Stomach (tissue), 9 donors: ENCODE results near the gene RAD9A. TPM values are rescaled to one million over a fixed set of nuclear protein-coding genes. Genes with fewer than 3 reads are reported as not detected.
A peak's percentile ranks its signal among the peaks of the same experiment; 100 is the strongest.

Source experiments
- DNase-seq, 2 donors: peaks; one replicate each; pipeline versions ENCODE4 v3.0.0 to v3.0.0-alpha.2; 2013 to 2019
- H3K27ac ChIP-seq, 5 donors: fragments of 200-600 bp in 4 of 5; sonication (generic) in 4 of 5; one replicate each; pipeline ENCODE4 v1.5.1; 2013 to 2019; ENCODE audit warnings: mild to moderate bottlenecking in 1 of 5, moderate library complexity in 1 of 5
- H3K27me3 ChIP-seq, 3 donors: fragments of 200-600 bp; sonication (generic); one replicate each; pipeline ENCODE4 v1.5.1; 2017 to 2019; ENCODE audit warnings: mixed run types in 1 of 3
- H3K36me3 ChIP-seq, 4 donors: fragments of 200-600 bp; sonication (generic); 1 replicate in 3 of 4; 2 replicates in 1 of 4; pipeline ENCODE4 v1.5.1; 2016 to 2019
- H3K4me1 ChIP-seq, 4 donors: fragments of 200-600 bp; sonication (generic); one replicate each; pipeline ENCODE4 v1.5.1; 2016 to 2019
- H3K4me3 ChIP-seq, 4 donors: fragments of 200-600 bp; sonication (generic) in 3 of 4; one replicate each; pipeline ENCODE4 v1.5.1; 2016 to 2019; ENCODE audit warnings: mild to moderate bottlenecking in 1 of 4
- H3K9me3 ChIP-seq, 4 donors: fragments of 200-600 bp; sonication (generic); one replicate each; pipeline ENCODE4 v1.5.1; 2016 to 2019
- CTCF ChIP-seq, 7 experiments: fragments of 450-650 bp in 4 of 7; fragments of 200-600 bp in 3 of 7; sonication (generic) in 3 of 7; IDR thresholded peaks; one replicate each; pipeline ENCODE4 v1.5.1; 2016 to 2019; ENCODE audit warnings: antibody characterized with exemption in 7 of 7, control low read depth in 2 of 7, mild to moderate bottlenecking in 1 of 7
- EP300 ChIP-seq: sonication (generic); formaldehyde crosslinking; IDR thresholded peaks from one replicate; pipeline ENCODE4 v1.6.1; 2017; ENCODE audit warnings: antibody characterized with exemption
- POLR2A ChIP-seq, 4 donors: fragments of 450-650 bp; IDR thresholded peaks; one replicate each; pipeline ENCODE4 v1.6.1; 2016; ENCODE audit warnings: antibody characterized with exemption in 4 of 4, control low read depth in 2 of 4, mild to moderate bottlenecking in 1 of 4, moderate library complexity in 1 of 4
- POLR2AphosphoS5 ChIP-seq, 3 donors: sonication (generic); formaldehyde crosslinking; IDR thresholded peaks; one replicate each; pipeline ENCODE4 v1.6.1; 2016; ENCODE audit warnings: antibody characterized with exemption in 3 of 3
- WGBS, 5 donors: extraction: QIAGEN DNeasy Blood & Tissue Kit in 3 of 5; methylation state at CpG; one replicate each; pipeline versions ENCODE4 v1.1.5 to v1.1.7; 2013 to 2018; 5-methylcytosine and 5-hydroxymethylcytosine counted together
- intact Hi-C: fragments of 100-400 bp; cut with DNase I; formaldehyde crosslinking; loops from one replicate; pipeline ENCODE4 v1.15.1; 2023; ENCODE audit warnings: low total_unique reads
- polyA plus RNA-seq, 3 donors: library from polyadenylated mRNA; stranded (reverse); fragments of 200-250 nt; gene quantifications; one replicate each; pipeline ENCODE4 v1.2.3, GENCODE V29; 2013
- total RNA-seq, 5 donors: library from RNA; depleted of rRNA; stranded (reverse); fragments of >200 nt; gene quantifications; one replicate each; pipeline versions ENCODE4 v1.1.0 to v1.2.3, GENCODE V29; 2014 to 2016
- donor health status: healthy with polysubstance abuse.
- donor health status: Bipolar disorder and iron deficiency.
- donor health status: healthy.

The RAD9A gene
- total and polyA plus RNA-seq, 8 donors = 7.0 to 88.9 (median 28.7) TPM

- Histone ChIP-seq H3K4me1 (peaks cover 30 to 77% (median 66%) of the 10 kb centered on the region in 4 donors), H3K9me3 (no peaks in the 10 kb centered on the region), H3K27me3 (no peaks in the 10 kb centered on the region), H3K27ac (peak overlapping the region in 4 of 5 donors; percentile 45 to 96 (median 78)), H3K4me3 (peak overlapping the region; percentile 23 to 45 (median 34)), H3K36me3 (peaks cover 26 to 89% (median 86%) of the 10 kb centered on the region in 4 donors)
- peak; percentile 40 to 54 for DNase-seq
- TF ChIP-seq EP300 = no peak
- TF ChIP-seq POLR2AphosphoS5 (IDR thresholded peaks at IDR 0.05) = no peak
- no peak for TF ChIP-seq POLR2A (IDR thresholded peaks at IDR 0.05)
- no peak for TF ChIP-seq CTCF (IDR thresholded peaks at IDR 0.05)
- intact Hi-C loops = loop anchor here (10.0 kb wide), 1 partner anchor 66 kb away; the partner anchor contains the start of genes CDK2AP2 and PITPNM1
- 72 to 91% (median 76%) methylated on average over 15 to 41 of the region's 41 CpGs for WGBS, 5 donors
Measured at GRCh38 chr11:67438158-67438902, 46.5 kb downstream of the RAD9A start.

- intact Hi-C loops = loop anchor here (10.0 kb wide), 1 partner anchor 65 kb away; the partner anchor contains the start of genes CDK2AP2 and PITPNM1
- peak overlapping the region in 1 of 4 donors; percentile 45 for H3K4me3 ChIP-seq
- H3K27ac ChIP-seq = peak overlapping the region; percentile 8 to 96 (median 73)
- H3K9me3 ChIP-seq = no peaks in the 10 kb centered on the region
- peak; percentile 32 to 65 for DNase-seq
- no peaks in the 10 kb centered on the region for H3K27me3 ChIP-seq
- 47 to 63% (median 53%) methylated on average over 22 to 31 of the region's 31 CpGs for WGBS, 5 donors
- H3K36me3 ChIP-seq = peaks cover 15 to 77% (median 73%) of the 10 kb centered on the region in 4 donors
- TF ChIP-seq CTCF (IDR thresholded peaks at IDR 0.05) (no peak), POLR2AphosphoS5 (IDR thresholded peaks at IDR 0.05) (peak in 1 of 3 donors; percentile 9)
- H3K4me1 ChIP-seq = peaks cover 37 to 81% (median 71%) of the 10 kb centered on the region in 4 donors
Measured at GRCh38 chr11:67439321-67440228, 47.8 kb downstream of the RAD9A start.

GRCh38 chr11:67440229-67441097, 48.7 kb downstream of the RAD9A start:
- Histone ChIP-seq H3K4me1 (peaks cover 39 to 83% (median 71%) of the 10 kb centered on the region in 4 donors), H3K9me3 (no peaks in the 10 kb centered on the region), H3K27ac (peak overlapping the region; percentile 3 to 96 (median 73)), H3K4me3 (peak overlapping the region in 1 of 4 donors; percentile 45), H3K27me3 (no peaks in the 10 kb centered on the region), H3K36me3 (peaks cover 7 to 68% (median 65%) of the 10 kb centered on the region in 4 donors)
- TF ChIP-seq EP300 = no peak
- no peak for TF ChIP-seq CTCF (IDR thresholded peaks at IDR 0.05)
- TF ChIP-seq POLR2A (IDR thresholded peaks at IDR 0.05) = no peak
- TF ChIP-seq POLR2AphosphoS5 (IDR thresholded peaks at IDR 0.05) = no peak
- DNase-seq = no peak
- intact Hi-C loops = no loop called here
- WGBS, 5 donors = 55 to 72% (median 60%) methylated on average over 10 to 17 of the region's 17 CpGs
